Tibial nerve (tissue), 3 donors: ENCODE measurements around the gene RGS4.

Experiments used
- CTCF ChIP-seq, 5 experiments: fragments of 200-600 bp in 3 of 5; fragments of 450-650 bp in 2 of 5; sonication (generic) in 3 of 5; IDR thresholded peaks; one replicate each; pipeline ENCODE4 v1.5.1; 2016 to 2019; ENCODE audit warnings: antibody characterized with exemption in 5 of 5, mild to moderate bottlenecking in 3 of 5, moderate library complexity in 2 of 5
- POLR2A ChIP-seq, 2 donors: fragments of 450-650 bp; IDR thresholded peaks; one replicate each; pipeline ENCODE4 v1.6.1; 2017; ENCODE audit warnings: antibody characterized with exemption in 2 of 2, mild to moderate bottlenecking in 2 of 2, moderate library complexity in 2 of 2

DNA sequence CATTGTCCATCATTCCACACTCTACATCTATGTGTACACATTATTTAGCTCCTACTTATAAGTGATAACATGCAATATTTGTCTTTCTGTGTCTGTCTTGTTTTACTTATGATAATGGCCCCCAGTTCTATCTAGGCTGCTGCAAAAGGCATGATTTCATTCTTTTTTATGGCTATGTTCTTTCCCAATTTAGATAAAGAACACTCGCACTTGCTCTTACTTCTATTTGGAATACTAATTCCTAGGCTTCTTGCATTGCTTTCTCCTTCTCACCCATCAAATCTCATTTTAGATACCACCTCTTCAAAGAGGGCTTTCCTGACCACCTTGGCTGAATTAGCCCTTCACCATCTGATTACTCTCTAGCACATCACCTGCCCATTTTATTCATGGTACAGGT, 3.0 kb upstream of the RGS4 start:
- TF ChIP-seq CTCF (IDR thresholded peaks at IDR 0.05) (no peak), POLR2A (IDR thresholded peaks at IDR 0.05) (no peak)
